Pancreas (tissue), 10 donors: ENCODE results near the gene MIB1. TPM values are rescaled to one million over a fixed set of nuclear protein-coding genes. Genes with fewer than 3 reads are reported as not detected.

ENCODE experiments used
- ATAC-seq, 4 donors: fragments of 200-7000 bp; cut with Tn5 transposase; one replicate each; pipeline versions ENCODE4 v1.8.0 to v1.9.1; 2020; ENCODE audit warnings: mild to moderate bottlenecking in 4 of 4, moderate library complexity in 4 of 4
- DNase-seq, 6 donors: peaks; one replicate each; pipeline ENCODE4 v3.0.0-alpha.2; 2020
- FAIRE-seq: peaks from 2 replicates; lab custom pipeline; 2012; peaks lifted over from hg19 to GRCh38; lab: Jason Lieb, UNC
- H3K27ac ChIP-seq, 4 donors: fragments of 200-600 bp; sonication (generic); 1 replicate in 3 of 4; 2 replicates in 1 of 4; pipeline versions ENCODE4 v1.5.0 to v1.8.0; 2020
- H3K27me3 ChIP-seq, 4 donors: fragments of 200-600 bp; one replicate each; pipeline ENCODE4 v1.8.0; 2021
- H3K36me3 ChIP-seq, 3 donors: fragments of 200-600 bp; sonication (generic) in 1 of 3; one replicate each; pipeline versions ENCODE4 v1.5.0 to v1.8.0; 2020 to 2021
- H3K4me1 ChIP-seq, 3 donors: fragments of 200-600 bp; one replicate each; pipeline ENCODE4 v1.8.0; 2021
- H3K4me3 ChIP-seq, 4 donors: fragments of 200-600 bp; sonication (generic) in 2 of 4; one replicate each; pipeline versions ENCODE4 v1.5.0 to v1.8.0; 2020 to 2021
- H3K9me3 ChIP-seq, 4 donors: fragments of 200-600 bp; one replicate each; pipeline ENCODE4 v1.8.0; 2021
- CTCF ChIP-seq, 4 donors: fragments of 200-600 bp; sonication (generic) in 3 of 4; IDR thresholded peaks; one replicate each; pipeline versions ENCODE4 v1.5.0 to v1.8.0; 2021; ENCODE audit warnings: antibody characterized with exemption in 4 of 4
- WGBS, 2 donors: extraction: QIAGEN DNeasy Blood & Tissue Kit; methylation state at CpG; one replicate each; pipeline ENCODE4 v1.1.7; 2013; 5-methylcytosine and 5-hydroxymethylcytosine counted together
- intact Hi-C, 3 donors: fragments of 100-400 bp; cut with DNase I; formaldehyde crosslinking; loops; one replicate each; pipeline versions ENCODE4 v1.11.1 to v1.14.2; 2022
- polyA plus RNA-seq, 2 donors: library from polyadenylated mRNA; stranded (reverse); fragments of 200-250 nt; gene quantifications; one replicate each; pipeline ENCODE4 v1.2.3, GENCODE V29; 2013
- total RNA-seq, 6 donors: library from RNA; stranded (reverse); fragmentation: NEBNext Ultra II Directional in 4 of 6; extraction: Animal tissue kit (Norgen Biotek cat#: 25700) in 4 of 6; gene quantifications; one replicate each; pipeline versions ENCODE4 v1.2.1 to v1.2.4, GENCODE V29; 2021 to 2023
- donor health status: healthy with polysubstance abuse.
- donor health status: DM: no; HTN: no; CAD: no; lungs with moderate emphysema.
- donor health status: DM: no; HTN: no; CAD: no.
- donor health status: control.
- donor health status: control.
- donor health status: Bipolar disorder and iron deficiency.
- donor health status: DM: yes; HTN: yes; CAD: no.
- donor health status: DM: no; HTN: no; CAD: no.
- donor health status: DM: no; HTN: no; CAD: no.
- donor health status: DM: yes; HTN: yes; CAD: no.

MIB1 gene
- total and polyA plus RNA-seq, 8 donors = 2.9 to 23.9 (median 17.9) TPM

GRCh38 chr18:21901423-21901945 lies 160.9 kb downstream of the MIB1 start:
- Histone ChIP-seq H3K36me3 (no peaks in the 10 kb centered on the region), H3K9me3 (no peaks in the 10 kb centered on the region), H3K27ac (no peak overlapping the region), H3K4me1 (no peaks in the 10 kb centered on the region), H3K4me3 (no peak overlapping the region), H3K27me3 (no peaks in the 10 kb centered on the region)
- TF ChIP-seq CTCF (IDR thresholded peaks at IDR 0.05) = no peak
- no peak for FAIRE-seq
- ATAC-seq = no peak
- intact Hi-C loops = loop anchor here in 1 of 3 donors (10.0 kb wide), 1 partner anchor 663 kb away; no protein-coding TSS in a partner anchor
- 66% methylated on average over 3 of the region's 3 CpGs for WGBS, 2 donors
- no peak for DNase-seq

GRCh38 chr18:21903709-21904108 lies 163.1 kb downstream of the MIB1 start:
- 59 to 70% methylated on average over 6 of the region's 6 CpGs for WGBS, 2 donors
- no peak for FAIRE-seq
- Histone ChIP-seq H3K9me3 (no peaks in the 10 kb centered on the region), H3K4me1 (no peaks in the 10 kb centered on the region), H3K36me3 (no peaks in the 10 kb centered on the region), H3K27ac (no peak overlapping the region), H3K27me3 (no peaks in the 10 kb centered on the region), H3K4me3 (no peak overlapping the region)
- intact Hi-C loops = loop anchor here in 1 of 3 donors (10.0 kb wide), 1 partner anchor 661 kb away; no protein-coding TSS in a partner anchor
- DNase-seq = no peak
- no peak for ATAC-seq
- no peak for TF ChIP-seq CTCF (IDR thresholded peaks at IDR 0.05)

- Histone ChIP-seq H3K36me3 (no peaks in the 10 kb centered on the region), H3K27ac (no peak overlapping the region), H3K4me1 (no peaks in the 10 kb centered on the region), H3K9me3 (no peaks in the 10 kb centered on the region), H3K27me3 (no peaks in the 10 kb centered on the region), H3K4me3 (no peak overlapping the region)
- no peak for TF ChIP-seq CTCF (IDR thresholded peaks at IDR 0.05)
- ATAC-seq (no peak), FAIRE-seq (no peak), DNase-seq (peak in 1 of 6 donors; percentile 19)
- intact Hi-C loops = loop anchor here in 1 of 3 donors (10.0 kb wide), 1 partner anchor 660 kb away; no protein-coding TSS in a partner anchor
- WGBS, 2 donors = 30 to 39% methylated on average over 6 of the region's 6 CpGs
Observed at GRCh38 chr18:21904856-21905255, 164.3 kb downstream of the MIB1 start.

- 82 to 85% methylated on average over 7 of the region's 7 CpGs for WGBS, 2 donors
- Histone ChIP-seq H3K4me1 (no peaks in the 10 kb centered on the region), H3K27ac (no peak overlapping the region), H3K4me3 (no peak overlapping the region), H3K36me3 (no peaks in the 10 kb centered on the region), H3K27me3 (no peaks in the 10 kb centered on the region), H3K9me3 (no peaks in the 10 kb centered on the region)
- DNase-seq (no peak), FAIRE-seq (no peak), ATAC-seq (no peak)
- no peak for TF ChIP-seq CTCF (IDR thresholded peaks at IDR 0.05)
- intact Hi-C loops = loop anchor here in 1 of 3 donors (10.0 kb wide), 1 partner anchor 657 kb away; no protein-coding TSS in a partner anchor
Observed at GRCh38 chr18:21907451-21907850, 166.9 kb downstream of the MIB1 start.

GRCh38 chr18:21908711-21909110 lies 168.1 kb downstream of the MIB1 start:
- intact Hi-C loops = loop anchor here in 1 of 3 donors (10.0 kb wide), 1 partner anchor 656 kb away; no protein-coding TSS in a partner anchor
- Histone ChIP-seq H3K4me3 (no peak overlapping the region), H3K9me3 (no peaks in the 10 kb centered on the region), H3K27me3 (no peaks in the 10 kb centered on the region), H3K4me1 (no peaks in the 10 kb centered on the region), H3K27ac (no peak overlapping the region), H3K36me3 (no peaks in the 10 kb centered on the region)
- DNase-seq = no peak
- FAIRE-seq = no peak
- ATAC-seq = no peak
- no peak for TF ChIP-seq CTCF (IDR thresholded peaks at IDR 0.05)
